ENCODE data around the gene EXOC7.

The EXOC7 gene

DNA sequence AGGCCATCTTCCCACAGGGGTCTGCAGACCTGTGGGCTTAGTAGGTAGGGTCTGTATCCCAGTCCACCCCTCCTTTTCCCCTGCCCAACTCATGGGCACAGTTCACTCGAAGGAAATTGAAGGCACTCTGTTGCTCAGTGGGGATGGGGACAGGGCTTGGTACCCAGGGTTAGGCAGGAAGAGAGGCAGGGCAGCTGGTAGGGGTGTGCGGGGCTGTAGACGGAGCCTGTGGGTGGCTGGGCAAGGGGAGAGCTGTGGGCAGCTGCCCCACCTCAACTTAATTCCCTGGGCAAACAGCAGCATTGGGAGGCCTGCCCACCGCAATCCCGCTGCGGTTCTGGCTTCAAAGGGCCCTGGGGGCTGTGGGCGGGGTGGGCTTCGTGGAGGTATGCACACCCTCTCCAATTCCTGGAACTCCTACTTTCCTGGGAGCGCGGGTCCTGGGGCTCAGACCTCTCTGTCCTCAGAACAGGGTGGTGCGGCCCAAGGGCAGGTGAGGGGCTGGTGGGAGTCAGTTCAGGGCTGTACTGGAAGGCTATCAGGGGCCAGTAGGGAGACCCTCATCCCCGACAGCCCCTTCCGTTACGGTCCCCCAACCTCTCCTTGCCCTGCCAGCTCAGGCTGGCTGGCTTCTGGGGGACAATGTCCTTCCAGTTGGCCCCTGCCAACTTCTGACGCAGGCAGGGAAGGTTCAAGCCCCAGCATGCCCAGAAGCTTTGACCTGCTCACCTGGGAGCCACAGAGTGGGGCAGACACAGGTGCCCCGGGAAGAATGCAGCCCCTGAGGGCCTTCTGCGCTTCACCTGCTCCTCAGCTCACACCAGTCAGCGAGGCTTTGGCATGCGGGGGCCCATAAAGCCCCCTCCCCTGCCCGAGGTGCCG, 28.3 kb upstream of the EXOC7 start:
- no peaks in the 10 kb centered on the region for H3K9me3 Mint-ChIP-seq
- no peak overlapping the region for H3K4me3 Mint-ChIP-seq
- H3K27me3 Mint-ChIP-seq: peaks cover 21% of the 10 kb centered on the region
- H3K4me1 Mint-ChIP-seq (ENCODE audit: low read depth): peaks cover 8% of the 10 kb centered on the region
- intact Hi-C loops (cut with micrococcal nuclease): no loop called here
- H3K27ac Mint-ChIP-seq: no peak overlapping the region
- H3K36me3 Mint-ChIP-seq (ENCODE audit: low read depth): no peaks in the 10 kb centered on the region

DNA sequence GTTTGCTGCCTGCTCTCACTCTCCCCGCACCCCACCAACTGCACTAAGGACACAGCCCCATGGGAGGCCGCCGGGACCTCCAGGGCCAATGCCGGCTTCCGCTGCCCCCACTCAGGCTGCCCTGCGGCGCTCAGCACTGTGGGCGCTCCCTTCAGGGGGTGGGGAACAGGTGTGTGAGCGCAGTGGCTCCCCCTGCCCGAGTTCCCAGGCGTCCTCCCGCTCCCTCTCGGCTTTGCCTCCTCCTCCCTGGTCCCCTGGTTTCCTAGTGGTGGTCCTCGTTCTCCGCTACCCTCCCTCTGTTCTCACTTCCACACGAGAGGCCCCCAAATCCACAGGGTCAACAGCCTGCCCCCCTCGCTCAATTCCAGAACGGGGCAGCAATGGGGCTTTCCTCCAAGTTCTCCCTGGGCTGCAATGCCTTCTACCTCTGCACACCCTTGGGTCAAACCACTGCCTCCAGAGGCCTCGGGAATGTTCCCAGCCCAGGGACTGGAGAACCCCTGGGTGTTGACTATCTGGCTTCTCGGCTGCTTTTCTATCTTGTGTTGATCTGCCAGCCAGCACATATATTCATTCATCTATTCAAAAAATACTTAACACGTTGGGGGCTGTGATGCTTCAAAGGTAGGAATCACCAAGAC, 27.6 kb upstream of the EXOC7 start:
- intact Hi-C loops (cut with micrococcal nuclease): no loop called here
- H3K27ac Mint-ChIP-seq: no peak overlapping the region
- no peaks in the 10 kb centered on the region for H3K36me3 Mint-ChIP-seq (ENCODE audit: low read depth)
- no peaks in the 10 kb centered on the region for H3K9me3 Mint-ChIP-seq
- no peak overlapping the region for H3K4me3 Mint-ChIP-seq
- peaks cover 21% of the 10 kb centered on the region for H3K27me3 Mint-ChIP-seq
- peaks cover 8% of the 10 kb centered on the region for H3K4me1 Mint-ChIP-seq (ENCODE audit: low read depth)

DNA sequence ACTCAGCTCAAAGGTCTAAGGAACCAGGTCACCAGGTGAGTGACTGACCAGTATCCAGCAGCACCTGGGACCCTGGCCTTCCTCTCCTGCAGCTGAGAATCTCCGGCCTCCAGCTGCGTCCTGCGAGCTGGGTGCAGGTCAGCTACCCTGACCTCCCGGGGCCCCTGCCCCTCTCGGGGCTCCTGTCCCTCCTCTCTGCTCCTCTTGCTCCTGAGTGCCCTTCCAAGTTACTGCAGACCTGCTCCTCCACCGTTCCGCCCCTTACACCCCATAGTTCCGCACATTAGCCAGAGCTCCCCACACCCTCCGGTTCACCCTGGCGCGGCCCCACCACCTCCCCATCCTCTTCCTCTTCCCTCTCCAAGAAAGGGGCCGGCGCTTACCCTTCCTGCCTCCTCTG, 26.9 kb upstream of the EXOC7 start:
- Mint-ChIP-seq H3K27ac (no peak overlapping the region), H3K36me3 (ENCODE audit: low read depth) (no peaks in the 10 kb centered on the region), H3K9me3 (no peaks in the 10 kb centered on the region), H3K4me1 (ENCODE audit: low read depth) (peaks cover 8% of the 10 kb centered on the region), H3K27me3 (peaks cover 21% of the 10 kb centered on the region), H3K4me3 (no peak overlapping the region)
- intact Hi-C loops (cut with micrococcal nuclease): no loop called here

DNA sequence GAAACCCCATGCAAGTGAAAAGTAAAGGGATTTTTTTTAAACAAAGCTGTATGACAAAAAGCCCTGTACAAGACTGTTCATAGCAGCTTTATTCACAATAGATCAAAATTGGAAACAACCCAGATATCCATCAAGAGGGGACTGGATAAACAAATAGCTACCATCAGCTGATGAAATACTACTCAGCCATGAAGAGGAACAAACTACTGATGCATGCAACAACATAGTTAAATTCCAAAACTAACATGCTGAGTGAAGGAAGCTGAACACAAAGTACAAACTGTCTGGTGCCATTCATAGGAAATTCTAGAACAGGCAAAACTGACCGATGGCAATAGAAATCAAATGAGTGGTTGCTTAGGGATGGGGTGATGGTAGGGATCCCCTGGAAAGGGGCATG, 22.3 kb upstream of the EXOC7 start:
- Mint-ChIP-seq H3K9me3 (no peaks in the 10 kb centered on the region), H3K36me3 (ENCODE audit: low read depth) (no peaks in the 10 kb centered on the region), H3K4me3 (no peak overlapping the region), H3K27ac (no peak overlapping the region), H3K27me3 (peaks cover 33% of the 10 kb centered on the region), H3K4me1 (ENCODE audit: low read depth) (peaks cover 21% of the 10 kb centered on the region)
- intact Hi-C loops (cut with micrococcal nuclease): no loop called here

DNA sequence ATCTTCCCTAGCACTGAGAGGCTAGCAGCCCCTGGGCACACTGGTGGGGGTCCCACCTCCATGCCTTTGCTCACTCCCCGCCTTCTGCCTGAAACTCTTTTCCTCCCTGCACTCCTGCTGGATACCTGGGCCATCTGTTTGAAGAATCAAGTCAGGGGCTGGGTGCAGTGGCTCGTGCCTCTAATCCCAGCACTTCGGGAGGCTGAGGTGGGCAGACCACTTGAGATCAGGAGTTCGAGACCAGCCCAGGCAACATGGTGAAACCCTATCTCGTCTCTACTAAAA, 21.7 kb upstream of the EXOC7 start:
- Mint-ChIP-seq H3K27me3 (peaks cover 33% of the 10 kb centered on the region), H3K36me3 (ENCODE audit: low read depth) (no peaks in the 10 kb centered on the region), H3K27ac (no peak overlapping the region), H3K4me1 (ENCODE audit: low read depth) (peaks cover 15% of the 10 kb centered on the region), H3K4me3 (no peak overlapping the region), H3K9me3 (no peaks in the 10 kb centered on the region)
- intact Hi-C loops (cut with micrococcal nuclease): no loop called here

DNA sequence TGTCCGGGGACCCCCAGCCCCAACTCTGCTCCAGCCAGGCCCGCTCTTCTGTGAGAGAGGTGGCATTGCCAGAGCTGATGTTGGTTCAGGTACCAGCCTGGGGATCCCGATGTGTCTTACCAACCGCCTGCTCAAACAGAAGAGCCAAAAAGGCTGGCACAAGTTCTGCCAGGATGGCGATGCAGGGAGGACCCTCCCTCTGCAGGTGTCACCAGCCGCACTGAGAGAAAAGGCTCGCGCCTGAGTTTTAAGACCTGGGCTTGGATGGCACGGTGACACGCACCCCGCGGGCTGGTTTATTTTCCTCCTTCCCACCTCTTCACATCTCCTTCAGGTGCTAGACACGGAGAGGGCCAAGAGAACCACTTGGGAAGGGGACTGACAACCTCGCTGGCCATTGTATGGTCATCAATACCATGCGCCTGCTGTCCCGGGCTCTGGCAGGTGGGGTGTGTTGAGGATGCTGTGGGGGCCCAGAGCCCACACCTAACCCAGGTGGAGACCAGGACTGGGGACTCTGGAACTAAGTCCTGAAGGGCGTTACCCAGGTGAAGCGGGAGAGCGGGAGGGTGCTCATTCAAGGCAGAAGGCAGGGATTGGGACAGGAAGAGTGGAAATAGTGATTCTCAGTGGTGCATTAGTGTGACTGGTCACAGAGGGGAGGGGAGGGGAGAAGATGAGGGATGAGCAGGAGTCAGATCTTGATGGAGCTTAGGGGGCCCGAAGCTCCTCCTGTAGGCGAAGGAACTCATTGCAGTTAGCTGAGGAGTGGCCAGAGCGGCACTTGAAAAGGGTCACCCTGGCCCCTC, 21.2 kb upstream of the EXOC7 start:
- Mint-ChIP-seq H3K27ac (no peak overlapping the region), H3K27me3 (peaks cover 36% of the 10 kb centered on the region), H3K9me3 (no peaks in the 10 kb centered on the region), H3K4me1 (ENCODE audit: low read depth) (peaks cover 14% of the 10 kb centered on the region), H3K36me3 (ENCODE audit: low read depth) (no peaks in the 10 kb centered on the region), H3K4me3 (no peak overlapping the region)
- intact Hi-C loops (cut with micrococcal nuclease): no loop called here

DNA sequence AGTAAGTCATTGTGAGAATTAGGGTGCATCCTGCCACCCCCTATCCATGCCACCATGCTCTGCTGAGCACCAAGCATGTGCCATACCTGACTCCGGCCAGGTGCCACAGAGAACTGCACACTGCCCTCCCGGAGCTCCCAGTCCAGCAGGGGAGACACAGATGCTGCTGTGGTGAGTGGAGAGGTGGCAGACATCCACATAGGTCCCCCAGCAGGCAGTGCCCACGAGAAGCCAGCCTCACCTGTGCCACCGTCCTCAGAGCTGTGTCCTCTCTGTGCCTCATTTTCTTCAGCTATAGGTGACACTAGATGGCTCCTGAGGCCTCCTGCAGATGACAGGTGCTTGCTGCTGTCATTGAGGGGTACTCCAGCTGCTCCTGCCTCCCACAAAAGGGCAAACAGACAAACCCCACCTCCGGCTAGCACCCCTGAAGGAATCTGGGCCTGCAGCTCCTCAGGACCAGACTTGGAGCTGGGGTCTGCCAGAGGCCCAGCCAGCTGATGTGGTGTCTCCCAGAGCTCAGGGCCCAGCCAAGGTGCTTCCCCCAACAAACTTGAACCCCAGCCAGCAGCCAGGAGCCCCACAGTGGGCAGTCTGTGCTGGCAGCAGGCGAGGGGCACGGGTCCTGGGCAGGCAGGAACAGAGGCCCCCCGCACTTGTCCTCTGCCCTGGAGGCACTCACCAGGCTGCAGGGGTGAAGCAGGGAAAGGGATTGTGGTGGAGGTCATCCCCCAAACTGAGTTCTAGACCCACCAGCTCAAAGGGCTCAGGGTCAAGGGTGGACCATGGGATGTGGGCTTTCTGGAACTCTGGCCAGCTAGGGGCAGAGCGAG, 20.4 kb upstream of the EXOC7 start:
- Mint-ChIP-seq H3K27me3 (peaks cover 44% of the 10 kb centered on the region), H3K36me3 (ENCODE audit: low read depth) (no peaks in the 10 kb centered on the region), H3K27ac (no peak overlapping the region), H3K9me3 (no peaks in the 10 kb centered on the region), H3K4me1 (ENCODE audit: low read depth) (peaks cover 14% of the 10 kb centered on the region), H3K4me3 (no peak overlapping the region)
- intact Hi-C loops (cut with micrococcal nuclease): no loop called here

DNA sequence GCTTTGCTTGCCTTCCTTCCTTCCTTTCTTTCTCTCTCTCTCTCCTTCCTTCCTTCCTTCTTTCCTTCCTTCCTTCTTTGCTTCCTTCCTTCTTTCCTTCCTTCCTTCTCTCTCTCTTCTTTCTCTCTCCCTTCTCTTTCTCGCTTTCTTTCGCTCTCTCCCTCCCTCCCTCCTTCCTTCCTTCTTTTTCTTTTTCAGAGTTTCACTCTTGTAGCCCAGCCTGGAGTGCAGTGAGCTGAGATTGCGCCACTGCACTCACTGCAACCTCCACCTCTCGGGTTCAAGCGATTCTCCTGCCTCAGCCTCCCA, 19.6 kb upstream of the EXOC7 start:
- H3K4me1 Mint-ChIP-seq (ENCODE audit: low read depth): peaks cover 14% of the 10 kb centered on the region
- no peaks in the 10 kb centered on the region for H3K36me3 Mint-ChIP-seq (ENCODE audit: low read depth)
- H3K27ac Mint-ChIP-seq: no peak overlapping the region
- H3K27me3 Mint-ChIP-seq: peaks cover 46% of the 10 kb centered on the region
- H3K4me3 Mint-ChIP-seq: no peak overlapping the region
- intact Hi-C loops (cut with micrococcal nuclease): no loop called here
- no peaks in the 10 kb centered on the region for H3K9me3 Mint-ChIP-seq

DNA sequence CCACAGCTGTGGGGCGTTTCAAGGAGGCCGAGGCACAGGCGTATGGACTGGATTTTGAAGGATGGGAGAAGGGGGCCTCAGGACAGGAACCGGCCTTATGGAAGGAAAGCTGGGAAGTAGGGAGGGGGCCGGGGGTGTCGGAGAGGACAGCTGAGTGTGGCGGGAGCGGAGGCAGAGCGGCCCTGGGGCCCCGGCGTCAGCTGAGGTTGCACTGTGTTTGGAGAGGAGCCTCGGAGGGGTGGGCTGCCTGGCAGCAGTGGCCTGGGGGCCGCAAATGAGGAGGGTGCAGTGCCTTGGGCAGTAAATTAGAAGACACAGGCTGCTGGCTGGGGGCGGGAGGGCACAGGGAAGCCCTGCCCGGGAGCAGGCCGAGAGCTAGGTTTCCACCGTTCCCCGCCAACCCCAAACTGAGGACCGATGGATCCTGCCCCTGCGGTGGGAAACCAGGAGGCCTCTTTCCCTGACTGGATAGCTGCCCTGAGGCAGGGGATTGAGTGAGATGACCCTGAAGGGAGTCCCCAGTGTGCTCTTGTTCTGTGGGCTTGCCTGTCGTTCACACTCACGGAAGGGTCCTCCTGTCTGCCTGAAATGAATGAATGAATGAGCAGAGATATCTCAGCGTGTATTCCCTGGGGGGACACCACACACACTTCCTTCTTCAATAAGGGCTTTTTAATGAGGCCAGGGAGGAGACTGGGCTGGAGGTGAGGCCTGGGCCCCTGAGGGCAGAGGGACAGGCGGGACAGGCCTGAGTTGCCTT, 19.0 kb upstream of the EXOC7 start:
- Mint-ChIP-seq H3K27ac (peak overlapping the region; percentile 37), H3K36me3 (ENCODE audit: low read depth) (no peaks in the 10 kb centered on the region), H3K4me1 (ENCODE audit: low read depth) (peaks cover 14% of the 10 kb centered on the region), H3K9me3 (no peaks in the 10 kb centered on the region), H3K27me3 (peaks cover 46% of the 10 kb centered on the region), H3K4me3 (peak overlapping the region; percentile 33)
- intact Hi-C loops (cut with micrococcal nuclease): no loop called here

DNA sequence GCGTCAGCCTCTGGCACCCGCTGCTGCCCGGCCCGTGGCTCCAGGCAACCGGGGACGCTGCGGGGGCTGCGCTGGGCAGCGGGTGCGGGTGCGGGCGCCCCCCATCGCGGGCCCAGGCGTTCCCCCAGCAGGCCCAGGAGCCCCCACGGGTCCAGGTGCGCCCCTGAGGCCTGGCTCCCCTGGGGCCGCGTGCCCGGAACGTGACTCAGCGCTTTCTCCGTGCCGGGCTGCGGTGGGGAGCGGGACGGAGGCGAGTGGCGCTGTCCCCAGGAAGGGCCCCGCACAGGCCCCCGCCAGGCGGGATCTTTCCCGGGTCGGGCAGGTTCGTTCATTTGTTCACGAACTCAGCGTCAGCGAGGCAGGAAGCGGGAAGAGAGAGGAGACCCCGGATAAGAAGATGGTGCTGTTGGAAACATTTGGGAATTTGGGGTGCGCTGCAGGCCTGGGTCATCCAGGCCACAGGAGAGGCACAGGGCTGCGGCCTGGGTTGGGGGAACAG, 18.4 kb upstream of the EXOC7 start:
- peak overlapping the region; percentile 55 for H3K4me3 Mint-ChIP-seq
- peak overlapping the region; percentile 37 for H3K27ac Mint-ChIP-seq
- no peaks in the 10 kb centered on the region for H3K36me3 Mint-ChIP-seq (ENCODE audit: low read depth)
- peaks cover 44% of the 10 kb centered on the region for H3K27me3 Mint-ChIP-seq
- intact Hi-C loops (cut with micrococcal nuclease): loop anchor here (1.0 to 2.0 kb wide), 2 partner anchors 61 to 157 kb away; no protein-coding TSS in a partner anchor
- peaks cover 14% of the 10 kb centered on the region for H3K4me1 Mint-ChIP-seq (ENCODE audit: low read depth)
- H3K9me3 Mint-ChIP-seq: no peaks in the 10 kb centered on the region

DNA sequence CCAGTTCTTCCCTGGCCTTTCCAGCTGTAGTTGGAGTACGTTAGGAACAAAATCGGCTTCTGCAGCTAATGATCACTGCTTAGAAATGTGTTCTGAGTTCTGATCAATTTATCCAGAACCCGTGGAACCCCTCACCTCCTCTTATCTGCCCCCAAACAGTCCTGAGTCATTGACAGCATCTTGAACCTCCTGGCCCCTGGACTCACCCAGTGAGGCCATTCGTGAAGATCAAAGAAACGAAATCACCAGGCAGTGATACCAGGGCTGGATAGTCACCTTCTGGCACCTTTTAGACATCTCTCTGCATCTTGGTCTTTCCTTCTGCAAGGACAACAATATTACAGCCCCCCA, 17.0 kb upstream of the EXOC7 start:
- no peaks in the 10 kb centered on the region for H3K36me3 Mint-ChIP-seq (ENCODE audit: low read depth)
- peaks cover 40% of the 10 kb centered on the region for H3K27me3 Mint-ChIP-seq
- H3K27ac Mint-ChIP-seq: no peak overlapping the region
- H3K4me3 Mint-ChIP-seq: no peak overlapping the region
- H3K4me1 Mint-ChIP-seq (ENCODE audit: low read depth): peaks cover 14% of the 10 kb centered on the region
- intact Hi-C loops (cut with micrococcal nuclease): loop anchor here (1.0 to 2.0 kb wide), 2 partner anchors 62 to 159 kb away; no protein-coding TSS in a partner anchor
- H3K9me3 Mint-ChIP-seq: no peaks in the 10 kb centered on the region

DNA sequence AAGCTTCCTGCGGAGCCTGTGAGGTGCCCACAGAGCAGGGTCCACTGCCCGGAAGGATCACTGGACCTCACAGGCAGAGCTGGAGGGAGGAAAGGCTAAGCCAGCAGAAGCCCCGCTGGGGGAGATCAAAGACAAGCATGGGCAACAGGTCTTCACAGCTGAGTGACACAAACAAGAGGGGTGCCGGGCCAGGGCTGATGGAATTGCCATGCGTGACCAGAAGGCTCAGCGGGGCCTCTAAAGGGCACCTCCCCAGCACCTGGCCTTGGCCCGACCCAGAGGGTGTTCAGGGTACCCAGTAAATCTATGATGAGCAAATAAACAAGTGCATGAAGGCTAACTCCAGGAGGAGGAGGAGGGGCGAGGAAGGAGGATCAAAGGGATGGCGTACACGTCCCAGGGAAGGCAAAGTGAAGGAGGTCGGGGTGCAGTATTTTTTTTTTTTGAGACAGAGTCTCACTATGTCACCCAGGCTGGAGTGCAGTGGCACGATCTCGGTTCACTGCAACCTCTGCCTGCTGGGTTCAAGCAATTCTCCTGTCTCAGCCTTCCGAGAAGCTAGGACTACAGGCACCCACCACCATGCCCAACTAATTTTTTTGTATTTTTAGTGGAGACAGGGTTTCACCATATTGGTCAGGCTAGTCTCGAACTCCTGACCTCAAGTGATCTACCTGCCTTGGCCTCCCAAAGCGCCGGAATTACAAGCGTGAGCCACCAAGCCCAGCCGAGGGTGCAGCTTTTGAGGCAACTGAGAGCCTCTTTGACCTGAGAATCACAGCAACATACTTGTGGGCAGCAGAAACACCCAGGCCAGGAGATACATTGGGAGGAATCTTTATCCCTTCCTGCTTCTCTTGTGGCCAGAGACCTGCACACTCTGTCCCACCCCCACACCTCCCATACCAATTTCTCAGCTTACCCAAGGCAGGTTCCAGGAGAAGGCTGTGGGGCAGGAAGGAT, 16.1 kb upstream of the EXOC7 start:
- intact Hi-C loops (cut with micrococcal nuclease): loop anchor here (2.0 kb wide), 1 partner anchor 63 kb away; no protein-coding TSS in a partner anchor
- H3K27ac Mint-ChIP-seq: peak overlapping the region; percentile 2
- H3K9me3 Mint-ChIP-seq: no peaks in the 10 kb centered on the region
- peaks cover 14% of the 10 kb centered on the region for H3K4me1 Mint-ChIP-seq (ENCODE audit: low read depth)
- peaks cover 41% of the 10 kb centered on the region for H3K27me3 Mint-ChIP-seq
- H3K36me3 Mint-ChIP-seq (ENCODE audit: low read depth): no peaks in the 10 kb centered on the region
- H3K4me3 Mint-ChIP-seq: no peak overlapping the region
